ENCODE results near the gene EPHB6.

The EPHB6 gene

DNA sequence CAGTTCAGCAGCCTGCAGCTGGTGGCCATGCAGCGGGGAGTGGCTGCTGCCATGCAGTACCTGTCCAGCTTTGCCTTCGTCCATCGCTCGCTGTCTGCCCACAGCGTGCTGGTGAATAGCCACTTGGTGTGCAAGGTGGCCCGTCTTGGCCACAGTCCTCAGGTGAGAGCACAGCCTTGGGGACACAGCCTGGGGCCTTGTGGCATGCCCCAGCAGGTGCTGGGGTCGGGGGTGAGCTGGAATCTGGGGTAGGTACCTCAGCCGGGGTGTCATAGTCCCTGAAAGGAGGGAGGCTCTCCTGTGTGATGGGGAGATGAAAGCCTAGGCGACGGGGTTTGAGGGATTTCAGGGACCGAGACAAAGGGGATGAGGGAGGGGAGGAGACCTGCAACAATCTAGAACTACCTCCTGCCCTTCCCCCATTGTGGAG lies 14.1 kb downstream of the EPHB6 start:
- H3K27me3 ChIP-seq, result no peaks in the 10 kb centered on the region
- peaks cover 13% of the 10 kb centered on the region; the same call in 1 of the 2 replicates for H3K4me1 ChIP-seq
- H3K4me2 ChIP-seq, result no peak overlapping the region
- no peak overlapping the region for H3K9ac ChIP-seq
- no peaks in the 10 kb centered on the region for H3K9me3 ChIP-seq
- H3K27ac ChIP-seq, result no peak overlapping the region
- H3K36me3 ChIP-seq, result peaks cover 15% of the 10 kb centered on the region; the same call in 1 of the 2 replicates
- no peak overlapping the region for H3K4me3 ChIP-seq
- no peak for TF ChIP-seq Cebpa-rat (IDR thresholded peaks at IDR 0.05)
- no peaks in the 10 kb centered on the region for H4K20me1 ChIP-seq

DNA sequence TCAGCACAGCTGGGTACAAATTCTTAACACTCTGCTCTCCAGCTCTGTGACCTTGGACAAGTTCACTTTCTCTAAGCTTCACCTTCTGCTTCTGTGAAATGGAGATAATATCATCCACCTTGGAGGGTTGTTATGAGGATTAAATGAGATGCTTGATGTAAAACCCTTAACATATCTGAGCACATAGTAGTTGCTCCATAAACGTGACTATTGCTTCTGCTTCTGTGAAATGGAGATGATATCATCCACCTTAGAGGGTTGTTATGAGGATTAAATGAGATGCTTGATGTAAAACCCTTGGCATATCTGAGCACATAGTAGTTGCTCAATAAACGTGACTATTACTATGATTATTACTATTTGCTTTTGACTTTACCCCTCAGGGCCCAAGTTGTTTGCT lies 14.6 kb downstream of the EPHB6 start:
- Histone ChIP-seq H3K27me3 (no peaks in the 10 kb centered on the region), H3K4me2 (no peak overlapping the region), H4K20me1 (no peaks in the 10 kb centered on the region), H3K36me3 (peaks cover 15% of the 10 kb centered on the region; the same call in 1 of the 2 replicates), H3K9ac (no peak overlapping the region), H3K9me3 (no peaks in the 10 kb centered on the region), H3K27ac (no peak overlapping the region), H3K4me3 (no peak overlapping the region), H3K4me1 (peaks cover 13% of the 10 kb centered on the region; the same call in 1 of the 2 replicates)
- no peak for TF ChIP-seq Cebpa-rat (IDR thresholded peaks at IDR 0.05)

DNA sequence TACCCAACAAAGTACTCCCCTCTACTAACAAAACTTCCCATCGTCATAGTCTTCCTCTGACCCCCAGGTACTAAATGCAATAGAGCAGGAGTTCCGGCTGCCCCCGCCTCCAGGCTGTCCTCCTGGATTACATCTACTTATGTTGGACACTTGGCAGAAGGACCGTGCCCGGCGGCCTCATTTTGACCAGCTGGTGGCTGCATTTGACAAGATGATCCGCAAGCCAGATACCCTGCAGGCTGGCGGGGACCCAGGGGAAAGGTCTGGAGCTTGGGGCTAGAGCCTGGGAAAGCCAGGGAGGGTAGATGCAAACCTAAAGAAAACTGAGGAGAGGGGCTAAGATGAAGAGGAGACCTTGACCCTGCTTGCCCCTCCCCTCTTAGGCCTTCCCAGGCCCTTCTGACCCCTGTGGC lies 15.3 kb downstream of the EPHB6 start:
- Histone ChIP-seq H3K9ac (no peak overlapping the region), H3K4me1 (peaks cover 13% of the 10 kb centered on the region; the same call in 1 of the 2 replicates), H3K27me3 (no peaks in the 10 kb centered on the region), H3K9me3 (no peaks in the 10 kb centered on the region), H3K4me3 (no peak overlapping the region), H4K20me1 (no peaks in the 10 kb centered on the region), H3K36me3 (peaks cover 15% of the 10 kb centered on the region; the same call in 1 of the 2 replicates), H3K4me2 (no peak overlapping the region), H3K27ac (no peak overlapping the region)
- no peak for TF ChIP-seq Cebpa-rat (IDR thresholded peaks at IDR 0.05)

DNA sequence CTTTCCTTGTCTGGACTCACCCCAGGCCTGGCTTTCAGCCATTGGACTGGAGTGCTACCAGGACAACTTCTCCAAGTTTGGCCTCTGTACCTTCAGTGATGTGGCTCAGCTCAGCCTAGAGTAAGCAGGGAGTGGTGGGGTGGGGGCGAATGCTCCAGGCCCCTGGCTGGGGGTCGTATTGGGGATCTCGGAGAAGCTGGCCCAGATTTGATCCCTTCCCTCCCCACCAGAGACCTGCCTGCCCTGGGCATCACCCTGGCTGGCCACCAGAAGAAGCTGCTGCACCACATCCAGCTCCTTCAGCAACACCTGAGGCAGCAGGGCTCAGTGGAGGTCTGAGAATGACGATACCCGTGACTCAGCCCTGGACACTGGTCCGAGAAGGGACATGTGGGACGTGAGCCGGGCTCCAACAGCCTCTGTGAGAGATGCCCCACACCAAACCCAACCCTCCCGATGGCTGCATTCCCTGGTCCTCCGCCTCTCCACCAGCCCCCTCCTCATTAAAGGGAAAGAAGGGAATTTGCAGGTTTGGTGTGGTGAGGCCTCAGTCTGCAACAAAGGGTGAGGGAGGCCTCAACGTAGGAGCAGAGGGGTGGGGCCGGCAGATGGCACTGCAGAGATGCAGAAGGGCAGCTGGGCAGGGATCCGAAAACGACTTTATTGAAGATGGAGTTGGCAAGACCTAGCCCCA lies 15.8 kb downstream of the EPHB6 start:
- Histone ChIP-seq H3K27ac (no peak overlapping the region), H3K4me1 (peaks cover 13% of the 10 kb centered on the region; the same call in 1 of the 2 replicates), H3K4me2 (no peak overlapping the region), H3K27me3 (no peaks in the 10 kb centered on the region), H3K36me3 (peaks cover 15% of the 10 kb centered on the region; the same call in 1 of the 2 replicates), H3K9ac (no peak overlapping the region), H3K4me3 (no peak overlapping the region), H4K20me1 (no peaks in the 10 kb centered on the region), H3K9me3 (no peaks in the 10 kb centered on the region)
- TF ChIP-seq Cebpa-rat (IDR thresholded peaks at IDR 0.05), result no peak

DNA sequence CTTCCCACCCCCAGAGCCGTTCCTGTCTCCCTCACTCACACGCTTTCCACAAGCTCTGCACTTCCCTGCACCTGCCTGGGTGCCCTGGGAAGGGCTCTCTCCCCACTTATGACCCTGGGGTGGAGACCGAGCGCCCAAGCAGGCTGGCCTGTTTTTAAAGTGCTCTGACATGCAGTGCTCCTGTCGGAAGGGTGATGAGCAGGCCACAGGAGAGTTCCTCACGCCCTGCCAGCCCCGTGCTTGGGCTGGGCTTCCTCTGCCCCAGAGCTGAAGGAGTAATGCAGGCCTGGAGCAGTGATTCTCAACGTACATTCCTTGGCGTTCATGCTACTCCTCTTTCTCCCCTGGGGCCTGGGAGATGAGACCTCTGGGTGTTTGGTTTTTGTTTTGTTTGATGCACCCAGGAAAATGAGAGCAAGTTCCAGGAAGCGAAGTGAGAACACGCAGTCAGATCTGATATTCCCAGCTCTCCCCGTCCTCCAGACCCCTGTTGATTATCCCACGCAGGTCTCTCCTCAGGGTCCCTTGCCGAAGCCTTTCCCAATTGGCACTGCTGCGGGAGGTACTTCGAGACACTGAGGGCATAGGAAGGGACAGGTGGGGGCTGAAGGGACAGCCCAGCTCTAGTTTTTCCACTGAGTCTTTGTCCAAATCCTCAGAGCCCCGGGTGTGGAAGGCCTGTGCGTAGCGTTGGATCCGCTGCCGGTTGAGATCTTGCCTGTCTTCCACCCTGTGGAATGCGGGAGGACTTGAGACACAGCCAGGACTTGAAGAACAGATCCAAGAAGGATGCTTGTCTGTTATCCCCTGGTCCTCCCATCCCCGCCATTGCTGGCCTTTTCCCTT lies 16.6 kb downstream of the EPHB6 start:
- Histone ChIP-seq H3K4me2 (no peak overlapping the region), H3K4me1 (peaks cover 13% of the 10 kb centered on the region; the same call in 1 of the 2 replicates), H3K4me3 (no peak overlapping the region), H3K27me3 (no peaks in the 10 kb centered on the region), H3K9me3 (no peaks in the 10 kb centered on the region), H4K20me1 (no peaks in the 10 kb centered on the region), H3K9ac (no peak overlapping the region), H3K36me3 (peaks cover 15% of the 10 kb centered on the region; the same call in 1 of the 2 replicates), H3K27ac (no peak overlapping the region)
- TF ChIP-seq Cebpa-rat (IDR thresholded peaks at IDR 0.05), result no peak

DNA sequence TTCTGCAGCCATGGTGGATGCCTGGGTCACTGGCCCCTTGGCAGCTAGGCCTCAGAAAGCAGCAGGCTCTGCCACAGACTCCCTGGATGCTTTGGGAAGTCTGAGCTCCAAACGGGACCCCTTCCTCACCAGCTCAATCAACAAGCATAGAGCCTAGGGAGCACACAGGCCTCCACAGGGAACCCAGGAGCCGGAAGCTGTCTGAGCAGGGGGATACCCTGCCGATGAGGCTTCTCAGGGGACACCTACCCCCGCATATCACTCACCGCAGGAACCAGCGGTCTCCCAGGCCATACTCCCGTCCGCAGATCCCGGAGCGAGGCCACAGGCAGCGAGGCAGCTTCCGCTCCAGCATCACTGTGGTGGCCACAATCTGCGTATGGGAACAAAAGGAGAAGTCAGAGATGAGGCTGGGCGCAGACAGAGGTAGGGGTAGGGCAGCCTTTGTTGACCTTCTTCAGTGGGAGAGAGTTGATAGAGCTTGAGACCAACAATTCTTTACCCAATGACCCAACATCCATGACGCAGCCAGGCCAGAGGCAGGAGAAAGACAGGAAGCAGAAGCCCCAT lies 17.3 kb downstream of the EPHB6 start:
- no peaks in the 10 kb centered on the region for H3K9me3 ChIP-seq
- H3K9ac ChIP-seq, result no peak overlapping the region
- no peak overlapping the region for H3K4me3 ChIP-seq
- H3K4me1 ChIP-seq, result peaks cover 7% of the 10 kb centered on the region; the same call in 1 of the 2 replicates
- H3K36me3 ChIP-seq, result peaks cover 15% of the 10 kb centered on the region; the same call in 1 of the 2 replicates
- no peak overlapping the region for H3K27ac ChIP-seq
- no peaks in the 10 kb centered on the region for H4K20me1 ChIP-seq
- no peak for TF ChIP-seq Cebpa-rat (IDR thresholded peaks at IDR 0.05)
- H3K27me3 ChIP-seq, result no peaks in the 10 kb centered on the region
- no peak overlapping the region for H3K4me2 ChIP-seq

DNA sequence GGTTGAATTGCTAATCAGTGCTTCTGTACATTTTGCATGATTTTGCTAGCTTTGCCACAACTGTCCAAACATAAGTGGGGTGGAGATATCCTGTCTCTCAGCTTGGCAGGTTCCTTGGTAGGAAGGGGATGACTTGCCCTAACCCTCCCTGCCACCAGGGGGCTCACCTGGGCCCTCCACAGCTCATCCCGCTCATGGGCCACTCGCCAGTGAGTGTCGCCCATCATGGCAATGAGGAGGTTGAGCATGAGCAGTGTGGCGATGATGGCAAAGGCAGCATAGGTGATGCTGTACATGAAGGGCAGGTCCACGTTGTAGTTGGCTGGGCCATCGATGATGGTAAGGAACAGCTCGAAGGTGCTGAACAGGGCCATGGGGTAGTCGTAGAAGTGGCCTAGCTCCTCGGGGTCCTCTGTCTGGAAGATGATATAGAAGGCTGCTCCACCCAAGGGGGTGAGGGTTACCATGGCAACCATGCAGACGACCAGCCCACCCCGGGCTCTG lies 18.5 kb downstream of the EPHB6 start:
- Histone ChIP-seq H4K20me1 (no peaks in the 10 kb centered on the region), H3K27me3 (no peaks in the 10 kb centered on the region), H3K4me2 (no peak overlapping the region), H3K4me1 (no peaks in the 10 kb centered on the region), H3K9me3 (no peaks in the 10 kb centered on the region), H3K9ac (no peak overlapping the region), H3K36me3 (peaks cover 15% of the 10 kb centered on the region; the same call in 1 of the 2 replicates), H3K27ac (no peak overlapping the region), H3K4me3 (no peak overlapping the region)
- no peak for TF ChIP-seq Cebpa-rat (IDR thresholded peaks at IDR 0.05)

DNA sequence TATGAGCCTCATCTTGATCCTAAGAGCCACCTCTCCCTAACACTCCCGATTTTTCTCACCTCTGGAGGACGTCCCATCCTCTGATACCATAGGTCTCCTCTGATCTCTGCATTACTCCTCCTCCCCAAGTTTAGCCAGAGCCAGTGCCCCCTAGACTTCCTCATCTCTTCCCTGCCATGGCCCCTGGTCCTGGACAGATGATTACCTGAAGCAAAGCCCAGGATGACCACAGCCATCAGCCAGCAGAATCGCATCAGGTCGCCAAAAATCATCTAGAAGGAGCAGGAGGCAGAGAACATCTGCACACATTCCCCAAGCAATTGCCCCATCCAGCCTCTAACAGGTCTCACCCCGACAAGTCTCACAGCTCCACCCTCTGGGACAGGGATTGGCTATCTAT lies 19.0 kb downstream of the EPHB6 start:
- no peaks in the 10 kb centered on the region for H3K9me3 ChIP-seq
- no peaks in the 10 kb centered on the region for H4K20me1 ChIP-seq
- H3K4me1 ChIP-seq, result no peaks in the 10 kb centered on the region
- TF ChIP-seq Cebpa-rat (IDR thresholded peaks at IDR 0.05), result no peak
- no peak overlapping the region for H3K4me2 ChIP-seq
- no peak overlapping the region for H3K9ac ChIP-seq
- no peak overlapping the region for H3K27ac ChIP-seq
- H3K4me3 ChIP-seq, result no peak overlapping the region
- no peaks in the 10 kb centered on the region for H3K27me3 ChIP-seq
- H3K36me3 ChIP-seq, result peaks cover 15% of the 10 kb centered on the region; the same call in 1 of the 2 replicates

DNA sequence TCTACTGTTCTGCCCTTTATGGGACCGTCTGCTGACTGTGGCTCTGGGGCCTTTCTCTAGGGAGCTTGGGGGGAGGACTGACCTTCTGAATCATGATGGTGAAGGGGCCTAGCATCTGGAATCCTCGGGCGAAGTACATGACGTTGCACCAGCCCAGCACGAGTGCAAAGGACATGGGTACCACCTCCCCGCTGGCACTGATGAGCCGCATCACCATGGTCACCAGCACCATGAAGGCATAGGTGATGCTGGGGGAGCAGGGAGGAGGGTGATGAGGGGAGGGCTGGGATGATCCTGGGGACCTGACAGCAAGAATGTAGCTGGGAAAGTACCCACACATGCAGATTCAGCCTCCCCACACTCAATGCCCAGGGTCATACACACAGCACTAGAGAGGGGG lies 19.5 kb downstream of the EPHB6 start:
- Histone ChIP-seq H3K9ac (no peak overlapping the region), H3K4me1 (no peaks in the 10 kb centered on the region), H3K4me2 (no peak overlapping the region), H3K27ac (no peak overlapping the region), H3K36me3 (peaks cover 15% of the 10 kb centered on the region; the same call in 1 of the 2 replicates), H4K20me1 (no peaks in the 10 kb centered on the region), H3K9me3 (no peaks in the 10 kb centered on the region), H3K4me3 (no peak overlapping the region), H3K27me3 (no peaks in the 10 kb centered on the region)
- TF ChIP-seq Cebpa-rat (IDR thresholded peaks at IDR 0.05), result no peak

Measured in BLaER1 (cell line).